Suprapubic skin (tissue), 4 donors: Measurements from ENCODE around the gene PRKN. TPM values are rescaled to one million over a fixed set of nuclear protein-coding genes. Genes with fewer than 3 reads are reported as not detected.

Source experiments
- DNase-seq, 2 donors: peaks; one replicate each; pipeline ENCODE4 v3.0.0-alpha.2; 2019; ENCODE audit warnings: low spot score in 2 of 2
- H3K27ac ChIP-seq: fragments of 200-600 bp; sonication (generic); one replicate; pipeline ENCODE4 v1.5.1; 2019
- H3K27me3 ChIP-seq: fragments of 200-600 bp; sonication (generic); one replicate; pipeline ENCODE4 v1.5.1; 2019
- H3K36me3 ChIP-seq: fragments of 200-600 bp; sonication (generic); one replicate; pipeline ENCODE4 v1.5.1; 2019
- H3K4me1 ChIP-seq: fragments of 200-600 bp; sonication (generic); one replicate; pipeline ENCODE4 v1.5.1; 2019
- H3K4me3 ChIP-seq: fragments of 200-600 bp; sonication (generic); one replicate; pipeline ENCODE4 v1.5.1; 2019; ENCODE audit warnings: mild to moderate bottlenecking
- H3K9me3 ChIP-seq: fragments of 200-600 bp; sonication (generic); one replicate; pipeline ENCODE4 v1.5.1; 2019
- EP300 ChIP-seq: sonication (generic); formaldehyde crosslinking; IDR thresholded peaks from one replicate; pipeline ENCODE4 v1.6.1; 2017; ENCODE audit warnings: antibody characterized with exemption
- POLR2A ChIP-seq, 2 donors: fragments of 450-650 bp; IDR thresholded peaks; one replicate each; pipeline ENCODE4 v1.6.1; 2017; ENCODE audit warnings: antibody characterized with exemption in 2 of 2, mild to moderate bottlenecking in 2 of 2, moderate library complexity in 2 of 2
- POLR2AphosphoS5 ChIP-seq, 3 donors: sonication (generic); formaldehyde crosslinking; IDR thresholded peaks; one replicate each; pipeline ENCODE4 v1.6.1; 2017; ENCODE audit warnings: antibody characterized with exemption in 3 of 3
- WGBS: methylation state at CpG from one replicate; pipeline ENCODE4 v1.1.5; 2018; 5-methylcytosine and 5-hydroxymethylcytosine counted together
- total RNA-seq, 4 donors: library from RNA; depleted of rRNA; stranded (reverse); fragments of >200 nt; gene quantifications; one replicate each; pipeline ENCODE4 v1.1.0, GENCODE V29; 2016
- TF ChIP-seq, protein P1 (sequence below), 2 donors: fragments of 200-600 bp in 1 of 2; fragments of 450-650 bp in 1 of 2; sonication (generic) in 1 of 2; IDR thresholded peaks; one replicate each; pipeline ENCODE4 v1.5.1; 2016 to 2019; ENCODE audit warnings: antibody characterized with exemption in 2 of 2, mild to moderate bottlenecking in 1 of 2, moderate library complexity in 1 of 2

The PRKN gene
- total RNA-seq, 4 donors from 2014 or later: 7.2 to 22.8 (median 14.4) TPM

DNA sequence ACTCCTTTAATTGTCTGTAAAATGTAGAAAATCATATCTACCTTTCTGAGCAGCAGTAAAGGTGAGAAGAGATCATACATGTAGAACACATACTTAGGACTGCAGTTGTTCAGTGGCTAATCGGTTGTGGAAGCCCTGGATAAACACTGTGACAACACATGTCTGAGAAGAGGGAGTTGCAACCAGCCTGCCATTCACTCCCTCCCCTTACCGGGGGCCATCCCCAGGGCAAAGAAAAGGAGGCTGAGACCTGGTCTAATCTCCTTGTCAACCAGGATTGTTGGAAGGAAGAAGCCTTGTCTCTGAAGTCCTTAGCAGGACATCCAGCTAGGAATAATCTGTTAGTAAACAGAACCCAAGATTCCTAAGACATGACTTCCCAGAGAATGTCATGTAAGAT is 991.2 kb downstream of the PRKN start:
- TF ChIP-seq, protein P1, sequence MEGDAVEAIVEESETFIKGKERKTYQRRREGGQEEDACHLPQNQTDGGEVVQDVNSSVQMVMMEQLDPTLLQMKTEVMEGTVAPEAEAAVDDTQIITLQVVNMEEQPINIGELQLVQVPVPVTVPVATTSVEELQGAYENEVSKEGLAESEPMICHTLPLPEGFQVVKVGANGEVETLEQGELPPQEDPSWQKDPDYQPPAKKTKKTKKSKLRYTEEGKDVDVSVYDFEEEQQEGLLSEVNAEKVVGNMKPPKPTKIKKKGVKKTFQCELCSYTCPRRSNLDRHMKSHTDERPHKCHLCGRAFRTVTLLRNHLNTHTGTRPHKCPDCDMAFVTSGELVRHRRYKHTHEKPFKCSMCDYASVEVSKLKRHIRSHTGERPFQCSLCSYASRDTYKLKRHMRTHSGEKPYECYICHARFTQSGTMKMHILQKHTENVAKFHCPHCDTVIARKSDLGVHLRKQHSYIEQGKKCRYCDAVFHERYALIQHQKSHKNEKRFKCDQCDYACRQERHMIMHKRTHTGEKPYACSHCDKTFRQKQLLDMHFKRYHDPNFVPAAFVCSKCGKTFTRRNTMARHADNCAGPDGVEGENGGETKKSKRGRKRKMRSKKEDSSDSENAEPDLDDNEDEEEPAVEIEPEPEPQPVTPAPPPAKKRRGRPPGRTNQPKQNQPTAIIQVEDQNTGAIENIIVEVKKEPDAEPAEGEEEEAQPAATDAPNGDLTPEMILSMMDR (IDR thresholded peaks at IDR 0.05): no peak
- no peak for TF ChIP-seq EP300
- no peak for TF ChIP-seq POLR2A (IDR thresholded peaks at IDR 0.05)
- TF ChIP-seq POLR2AphosphoS5 (IDR thresholded peaks at IDR 0.05): no peak
- H3K36me3 ChIP-seq: no peaks in the 10 kb centered on the region
- H3K9me3 ChIP-seq: no peaks in the 10 kb centered on the region
- 63% methylated on average over 2 of the region's 2 CpGs for WGBS
- no peak overlapping the region for H3K27ac ChIP-seq
- H3K27me3 ChIP-seq: no peaks in the 10 kb centered on the region
- no peaks in the 10 kb centered on the region for H3K4me1 ChIP-seq
- H3K4me3 ChIP-seq: no peak overlapping the region
- no peak for DNase-seq

DNA sequence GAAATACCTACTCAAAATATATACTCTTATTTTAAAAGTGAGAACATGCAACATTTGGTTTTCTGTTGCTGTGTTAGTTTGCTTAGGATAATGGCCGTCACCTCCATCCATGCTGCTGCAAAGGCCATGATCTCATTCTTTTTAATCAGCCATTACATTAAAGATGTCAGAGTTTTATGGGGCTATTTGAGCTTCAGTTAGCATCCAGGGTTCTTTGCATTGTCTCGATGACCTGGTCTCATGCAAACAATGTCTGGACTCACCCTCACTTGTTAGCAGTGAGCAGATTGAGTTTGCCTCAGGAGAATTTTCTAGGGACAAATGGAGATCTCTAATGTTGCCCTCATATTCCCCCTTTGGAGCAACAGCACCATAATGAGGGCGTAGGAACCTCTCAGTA is 995.0 kb downstream of the PRKN start:
- H3K27me3 ChIP-seq: no peaks in the 10 kb centered on the region
- 92% methylated on average over 3 of the region's 3 CpGs for WGBS

DNA sequence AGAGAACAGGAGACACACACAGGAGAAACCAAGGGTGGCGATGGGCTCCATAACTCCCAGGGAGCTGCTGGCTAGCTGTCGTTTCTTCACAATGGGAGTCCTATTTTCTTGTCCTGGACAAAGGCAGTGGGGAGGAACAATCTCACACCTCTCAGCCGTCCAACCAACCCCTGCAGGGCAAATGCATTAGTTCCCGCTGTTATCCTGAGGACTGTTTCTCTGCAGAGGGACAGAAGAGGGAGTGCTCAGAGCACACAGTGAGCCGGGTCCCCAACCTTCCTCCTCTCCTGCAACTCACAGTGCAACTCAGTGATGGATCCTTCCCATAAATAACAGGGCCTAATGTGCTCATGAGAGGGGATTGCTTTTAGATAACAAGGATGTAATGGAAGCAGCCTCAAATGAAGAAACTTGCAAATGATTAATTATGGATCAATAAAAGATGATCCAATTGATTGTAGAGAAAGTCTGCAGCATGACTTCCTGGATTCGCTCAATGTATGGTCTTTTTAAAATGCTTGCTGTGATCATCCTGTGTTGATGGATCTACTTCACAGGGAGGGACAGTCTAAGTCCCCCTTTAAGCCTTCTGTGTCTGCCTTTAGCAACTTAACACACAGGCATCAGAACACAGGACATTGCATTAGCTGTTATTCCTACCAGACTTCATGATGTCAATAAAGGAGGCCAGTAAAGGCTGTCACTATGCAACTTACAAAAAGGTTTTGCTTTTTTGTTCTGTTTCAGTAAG is 1000.3 kb downstream of the PRKN start:
- no peaks in the 10 kb centered on the region for H3K36me3 ChIP-seq
- no peaks in the 10 kb centered on the region for H3K27me3 ChIP-seq
- H3K4me1 ChIP-seq: no peaks in the 10 kb centered on the region
- no peak overlapping the region for H3K27ac ChIP-seq
- no peak for DNase-seq
- H3K9me3 ChIP-seq: no peaks in the 10 kb centered on the region
- 80% methylated on average over 6 of the region's 6 CpGs for WGBS
- no peak overlapping the region for H3K4me3 ChIP-seq
- TF ChIP-seq, protein P1 (IDR thresholded peaks at IDR 0.05): no peak
- TF ChIP-seq EP300 (no peak), POLR2A (IDR thresholded peaks at IDR 0.05) (no peak), POLR2AphosphoS5 (IDR thresholded peaks at IDR 0.05) (no peak)

More for the DNA sequence above, 995.0 kb downstream of the PRKN start:
- Histone ChIP-seq H3K27ac (no peak overlapping the region), H3K36me3 (no peaks in the 10 kb centered on the region), H3K9me3 (no peaks in the 10 kb centered on the region), H3K4me1 (no peaks in the 10 kb centered on the region), H3K4me3 (no peak overlapping the region)
- no peak for DNase-seq
- TF ChIP-seq POLR2AphosphoS5 (IDR thresholded peaks at IDR 0.05): no peak
- no peak for TF ChIP-seq POLR2A (IDR thresholded peaks at IDR 0.05)
- TF ChIP-seq EP300: no peak
- TF ChIP-seq, protein P1 (IDR thresholded peaks at IDR 0.05): no peak

DNA sequence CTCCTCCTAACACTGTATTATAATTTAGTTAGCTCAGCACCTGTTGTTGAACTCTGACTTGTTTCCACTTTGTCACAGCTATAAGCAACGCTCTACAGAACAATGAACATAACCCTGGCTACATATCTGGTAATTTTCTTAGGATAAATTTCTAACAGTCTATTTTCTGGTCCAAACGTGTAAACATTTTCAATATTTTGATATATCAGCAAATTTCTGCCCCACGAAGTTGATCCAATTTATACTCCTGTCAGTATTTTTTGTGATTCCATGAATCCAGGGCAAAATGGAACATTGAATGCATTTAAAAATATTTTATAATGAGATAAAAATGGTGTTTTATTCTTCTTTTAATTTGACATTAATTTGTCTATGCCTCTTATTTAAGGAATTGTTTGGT is 1005.2 kb downstream of the PRKN start:
- TF ChIP-seq, protein P1 (IDR thresholded peaks at IDR 0.05): no peak
- TF ChIP-seq POLR2A (IDR thresholded peaks at IDR 0.05) (no peak), EP300 (no peak), POLR2AphosphoS5 (IDR thresholded peaks at IDR 0.05) (no peak)
- no peaks in the 10 kb centered on the region for H3K4me1 ChIP-seq
- 80% methylated on average over 3 of the region's 3 CpGs for WGBS
- H3K27ac ChIP-seq: no peak overlapping the region
- H3K27me3 ChIP-seq: no peaks in the 10 kb centered on the region
- no peak overlapping the region for H3K4me3 ChIP-seq
- no peaks in the 10 kb centered on the region for H3K36me3 ChIP-seq
- H3K9me3 ChIP-seq: no peaks in the 10 kb centered on the region
- DNase-seq: no peak

DNA sequence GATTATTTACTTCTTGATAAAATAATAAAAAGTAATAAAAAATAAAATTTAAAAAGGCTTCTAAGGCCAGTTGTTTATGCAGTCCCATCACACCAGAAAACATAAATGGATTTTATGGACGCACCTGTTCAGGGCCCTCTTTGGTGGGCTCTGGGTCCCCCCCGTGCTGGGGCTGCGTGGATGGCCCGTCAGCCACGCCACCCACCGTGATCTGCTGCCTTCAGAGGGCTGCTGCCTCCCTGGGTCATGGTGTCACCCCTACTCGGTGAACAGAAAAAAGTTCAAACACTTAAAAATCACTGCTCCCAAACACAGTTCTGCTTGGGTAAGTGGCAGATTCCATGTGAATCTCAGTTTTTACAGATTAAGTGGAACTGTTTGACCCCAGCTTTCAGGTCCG is 1006.1 kb downstream of the PRKN start:
- Histone ChIP-seq H3K4me3 (no peak overlapping the region), H3K9me3 (no peaks in the 10 kb centered on the region), H3K27ac (no peak overlapping the region), H3K27me3 (no peaks in the 10 kb centered on the region), H3K4me1 (no peaks in the 10 kb centered on the region), H3K36me3 (no peaks in the 10 kb centered on the region)
- WGBS: 87% methylated on average over 8 of the region's 8 CpGs
- DNase-seq: no peak
- TF ChIP-seq POLR2AphosphoS5 (IDR thresholded peaks at IDR 0.05) (no peak), EP300 (no peak)
- TF ChIP-seq, protein P1 (IDR thresholded peaks at IDR 0.05): no peak
